Measurements from ENCODE around the gene FHL5.
"Not testable (repeated sequence)": the region's sequence is repeated elsewhere in the genome, so short reads cannot be mapped to it uniquely, and the experiment has no call there.

The FHL5 gene, protein sequence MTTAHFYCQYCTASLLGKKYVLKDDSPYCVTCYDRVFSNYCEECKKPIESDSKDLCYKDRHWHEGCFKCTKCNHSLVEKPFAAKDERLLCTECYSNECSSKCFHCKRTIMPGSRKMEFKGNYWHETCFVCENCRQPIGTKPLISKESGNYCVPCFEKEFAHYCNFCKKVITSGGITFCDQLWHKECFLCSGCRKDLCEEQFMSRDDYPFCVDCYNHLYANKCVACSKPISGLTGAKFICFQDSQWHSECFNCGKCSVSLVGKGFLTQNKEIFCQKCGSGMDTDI

DNA sequence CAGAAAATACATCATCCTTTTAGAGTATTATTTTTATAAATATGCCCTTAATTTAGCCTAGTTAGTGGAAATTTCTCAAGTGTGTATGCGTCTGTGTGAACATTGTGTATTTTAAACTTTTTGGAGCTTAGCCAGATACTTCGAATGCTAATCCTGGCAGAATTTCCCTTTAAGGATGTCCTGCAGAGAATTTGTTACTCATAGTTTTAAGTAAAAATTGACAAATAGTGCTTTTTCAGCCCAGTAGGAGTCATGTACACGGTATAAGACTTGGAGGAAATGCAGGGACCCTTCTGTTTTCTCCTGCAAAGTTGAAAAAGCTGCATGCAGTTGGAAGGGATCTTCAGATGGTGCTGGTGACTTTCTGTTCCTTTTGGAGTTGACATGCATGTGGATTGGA, at the start of gene FHL5:
TSS of gene FHL5 (plus strand) at position 243 of the 400 bp plus-strand sequence. CDS start 40,486 bp downstream, outside the sequence.
- no peak for DNase-seq

DNA sequence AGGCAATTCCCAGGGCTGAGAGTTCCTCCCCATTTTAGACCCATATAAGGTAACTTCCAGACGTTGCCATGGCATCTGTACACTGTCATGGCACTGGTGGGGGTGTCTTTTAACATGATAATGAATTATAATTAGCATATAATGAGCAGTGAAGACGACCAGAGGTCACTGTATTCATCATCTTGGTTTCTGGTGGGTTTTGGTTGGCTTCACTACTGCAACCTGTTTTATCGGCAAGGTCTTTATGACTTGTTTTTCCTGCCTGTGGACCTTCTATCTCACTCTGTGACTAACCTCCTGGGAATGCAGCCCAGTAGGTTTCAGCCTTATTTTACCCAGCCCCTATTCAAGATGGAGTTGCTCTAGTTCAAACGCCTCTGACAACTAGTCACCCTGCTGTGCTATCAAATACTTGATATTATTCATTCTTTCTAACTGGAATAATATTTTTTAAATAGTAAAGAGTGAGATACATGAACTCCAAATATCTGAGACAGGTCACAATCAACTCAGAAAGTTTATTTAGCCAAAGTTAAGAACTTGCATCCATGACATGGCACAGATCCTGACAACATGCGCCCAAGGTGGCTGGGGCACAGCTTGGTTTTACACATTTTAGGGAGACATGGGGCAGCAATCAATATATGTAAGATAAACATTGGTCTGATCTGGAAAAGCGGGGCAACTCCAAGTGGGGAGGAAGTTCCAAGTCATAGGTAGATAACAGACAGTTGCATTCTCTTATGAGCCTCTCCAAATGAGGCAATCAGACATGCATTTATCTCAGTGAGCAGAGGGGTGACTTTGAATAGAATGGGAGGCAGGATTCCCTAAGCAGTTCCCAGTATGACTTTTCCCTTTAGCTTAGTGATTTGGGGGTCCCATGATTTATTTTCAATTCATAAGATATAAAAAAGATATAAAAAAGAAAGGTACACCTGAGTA, 42.5 kb upstream of the FHL5 start:
- DNase-seq = no peak

DNA sequence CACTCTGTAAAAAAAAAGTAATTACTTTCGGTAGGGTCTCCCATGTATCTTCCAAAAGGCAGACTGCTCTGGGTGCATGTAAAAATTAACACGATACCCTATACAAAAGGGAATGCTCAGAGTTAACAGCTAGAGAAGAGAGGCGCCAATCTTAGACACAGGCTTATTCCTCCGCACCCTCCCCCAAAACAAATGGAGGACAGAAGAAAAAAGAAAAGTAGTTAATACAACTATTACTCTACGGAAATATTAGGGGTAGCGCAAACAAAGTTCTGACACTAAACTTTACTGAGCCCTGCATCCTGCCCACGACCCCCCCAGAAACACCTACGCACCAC, 41.7 kb upstream of the FHL5 start:
- DNase-seq = no peak

DNA sequence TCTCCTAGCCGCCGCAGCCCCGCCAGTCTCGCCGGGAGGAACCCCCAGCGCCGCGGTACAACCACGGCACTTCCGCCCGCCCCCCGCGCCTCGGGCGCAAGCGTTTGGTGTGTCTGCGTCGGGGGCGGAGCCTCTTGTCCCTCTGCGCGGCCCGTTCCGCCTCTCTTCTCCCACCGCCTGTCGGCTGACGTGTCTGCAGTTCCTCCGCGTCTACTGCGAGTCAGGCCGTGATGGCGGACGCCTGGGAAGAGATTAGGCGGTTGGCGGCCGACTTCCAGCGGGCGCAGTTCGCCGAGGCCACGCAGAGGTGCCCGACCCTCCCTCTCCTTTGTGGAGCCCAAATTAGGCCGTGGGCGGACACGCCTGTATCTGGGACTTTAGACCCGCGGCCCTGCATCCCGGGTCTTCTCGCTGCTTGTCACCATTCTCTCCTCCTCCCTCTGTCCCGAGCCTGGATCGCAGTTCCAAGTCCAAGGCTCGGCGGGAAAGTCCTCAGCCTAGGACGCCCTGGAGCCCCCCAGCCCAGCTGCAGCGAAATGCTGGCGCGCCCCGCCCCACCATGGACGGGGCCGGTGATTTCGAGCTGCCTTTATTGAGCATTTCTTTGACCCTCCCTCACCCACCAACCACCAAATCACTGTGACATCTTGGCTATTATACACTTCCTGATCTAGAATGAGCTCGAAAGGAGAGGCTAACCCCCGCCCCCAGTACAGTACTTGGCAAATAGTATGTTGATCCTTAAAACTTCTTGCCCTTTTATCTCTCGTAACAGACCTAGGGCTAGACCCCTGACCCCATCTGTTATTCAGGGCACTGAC, 41.1 kb upstream of the FHL5 start, which contains the start of gene UFL1:
TSS of gene UFL1 (plus strand) at position 163 of the 821 bp plus-strand sequence. CDS start at position 231, 68 bp downstream.
- peak; percentile 93 for DNase-seq

DNA sequence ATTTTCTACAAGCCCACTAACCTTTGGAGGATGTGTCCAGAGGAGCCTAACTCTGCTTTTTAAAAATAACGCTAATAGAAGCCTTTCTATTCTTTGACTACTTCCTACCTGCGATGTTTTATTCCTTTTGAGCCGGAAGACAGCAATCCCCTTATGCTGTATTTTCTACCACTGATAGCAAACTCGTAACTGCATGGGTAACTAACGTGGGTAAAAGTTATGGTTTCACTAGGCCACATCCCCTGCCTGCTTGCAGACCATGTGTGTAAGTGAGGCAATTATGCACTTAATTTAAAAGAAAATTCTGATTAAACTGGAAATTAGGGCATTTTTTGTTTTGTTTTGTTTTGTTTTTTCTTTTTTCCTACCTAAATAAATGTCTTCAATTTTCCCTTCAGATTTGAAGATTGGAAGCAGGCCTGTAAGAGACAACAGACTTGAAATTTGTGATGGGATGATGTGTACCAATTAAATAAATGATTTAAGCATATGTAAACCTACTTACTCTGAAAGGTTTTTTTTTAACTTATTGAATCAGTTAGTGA, 40.4 kb upstream of the FHL5 start:
- no peak for DNase-seq

DNA sequence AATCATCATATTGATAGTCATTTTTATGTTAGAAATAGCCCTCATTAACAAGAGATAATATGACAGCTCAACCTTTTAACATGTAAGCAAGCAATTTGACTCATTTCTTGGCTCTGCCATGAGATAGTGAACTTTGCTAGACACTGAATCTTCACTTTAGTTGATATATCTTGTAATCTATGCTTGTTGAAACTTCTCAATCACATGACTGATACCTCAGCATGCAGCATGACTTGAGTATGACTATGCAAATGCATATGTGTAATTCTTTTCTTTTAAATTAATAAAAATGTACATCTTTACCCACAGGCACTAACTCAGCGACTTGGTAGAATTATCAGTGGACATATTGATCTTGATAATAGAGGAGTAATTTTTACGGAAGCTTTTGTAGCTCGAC, 34.7 kb upstream of the FHL5 start:
- DNase-seq = no peak

DNA sequence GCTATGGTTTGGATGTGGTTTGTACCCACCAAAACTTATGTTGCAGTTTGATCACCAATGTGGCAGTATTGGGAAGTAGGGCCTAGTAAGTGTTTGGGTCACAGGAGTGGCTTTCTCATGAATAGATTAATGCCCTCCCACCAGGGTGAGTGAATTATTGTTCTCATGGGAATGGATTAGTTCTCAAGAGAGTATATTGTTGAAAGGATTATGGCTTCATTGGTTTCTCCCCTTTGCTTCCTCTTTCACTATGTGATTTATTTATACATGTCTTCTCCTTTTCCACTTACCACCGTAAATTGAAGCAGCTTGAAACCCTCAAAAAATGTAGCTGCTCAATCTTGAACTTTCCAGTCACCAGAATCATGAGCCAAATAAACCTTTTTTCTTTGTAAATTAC, 30.5 kb upstream of the FHL5 start:
- no peak for DNase-seq

DNA sequence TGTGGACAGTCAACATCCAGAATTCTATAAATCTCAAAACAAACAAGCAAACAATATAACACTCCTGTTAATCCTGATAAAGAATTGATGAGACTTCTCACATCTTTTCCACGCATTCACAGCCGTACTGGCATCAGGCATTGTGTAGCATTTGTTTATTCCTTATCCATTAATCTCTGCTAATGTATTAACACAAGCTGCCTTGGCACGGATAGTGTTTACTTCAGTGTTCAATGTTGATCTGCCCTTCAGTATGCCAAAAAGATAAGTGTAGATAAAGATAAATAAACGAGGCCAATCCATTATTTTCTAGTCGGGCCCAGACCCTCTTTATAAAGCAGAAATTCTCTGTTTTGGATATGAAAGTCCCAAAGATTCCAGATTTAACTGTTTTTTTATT, 25.2 kb upstream of the FHL5 start:
- no peak for DNase-seq

DNA sequence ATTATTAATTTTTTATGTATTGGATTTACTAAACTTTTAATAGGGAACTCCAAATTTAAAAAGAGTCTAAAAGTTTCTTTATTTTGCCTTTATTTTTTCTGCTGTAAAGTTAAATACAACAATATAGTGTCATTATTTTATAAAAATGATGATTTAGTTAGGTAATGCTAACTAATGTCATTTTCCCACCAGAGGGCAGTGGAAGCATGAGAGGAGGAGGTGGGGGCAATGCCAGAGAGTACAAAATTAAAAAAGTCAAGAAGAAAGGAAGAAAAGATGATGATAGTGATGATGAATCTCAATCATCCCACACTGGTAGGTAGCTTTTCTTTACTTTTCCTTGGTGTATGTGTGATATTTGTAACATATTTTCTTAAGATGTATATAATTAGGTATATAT, 20.2 kb upstream of the FHL5 start:
- DNase-seq = peak; percentile 19

DNA sequence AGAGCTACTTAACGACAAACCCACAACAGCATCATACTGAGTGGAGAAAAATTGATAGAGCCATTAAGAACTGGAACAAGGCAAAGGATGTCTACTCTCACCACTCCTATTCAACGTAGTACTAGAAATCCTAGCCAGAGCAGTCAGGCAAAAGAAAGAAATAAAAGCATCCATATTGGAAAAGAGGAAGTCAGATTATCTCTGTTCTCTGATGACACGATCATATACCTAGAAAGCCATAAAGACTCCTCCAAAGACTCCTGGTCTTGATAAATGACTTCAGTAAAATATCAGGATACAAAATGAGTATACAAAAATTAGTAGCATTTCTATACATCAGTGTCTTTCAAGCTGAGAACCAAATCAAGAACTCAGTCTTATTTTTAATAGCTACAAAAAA, 17.0 kb upstream of the FHL5 start:
- no peak for DNase-seq

DNA sequence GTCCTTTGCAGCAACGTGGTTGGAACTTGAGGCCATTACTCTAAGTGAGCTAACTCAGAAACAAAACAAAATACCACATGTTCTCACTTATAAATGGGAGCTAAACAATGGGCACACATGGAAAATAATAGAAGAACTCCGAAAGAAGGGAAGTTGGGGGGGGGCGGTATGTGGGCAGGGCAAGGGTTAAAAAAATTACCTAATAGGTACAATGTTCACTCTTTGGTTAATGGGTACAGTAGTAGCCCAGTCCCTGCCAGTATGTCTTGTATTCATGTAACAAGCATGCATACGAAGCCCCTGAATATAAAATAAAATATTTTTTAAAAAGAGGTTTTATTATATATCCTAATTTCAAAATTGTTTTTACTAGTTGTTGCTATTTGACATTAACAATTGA, 15.3 kb upstream of the FHL5 start:
- no peak for DNase-seq

DNA sequence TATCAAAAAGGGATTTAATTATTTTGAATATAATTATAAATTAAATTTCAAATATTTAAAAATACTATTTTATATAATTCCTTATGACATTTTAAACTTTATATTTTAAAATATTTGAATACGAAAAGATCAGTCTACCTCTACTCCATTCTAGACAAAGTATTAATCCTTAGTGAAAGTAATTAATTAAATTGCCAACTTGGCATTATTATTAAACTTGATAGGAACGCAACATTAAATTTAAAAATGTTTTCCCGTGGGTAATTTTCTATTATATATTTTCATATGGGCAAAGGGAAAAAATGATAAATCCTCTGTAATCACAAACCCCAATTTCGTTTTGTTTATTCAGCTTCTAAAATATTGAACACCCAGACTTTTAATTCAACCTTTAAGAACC, 8.4 kb upstream of the FHL5 start:
- no peak for DNase-seq

DNA sequence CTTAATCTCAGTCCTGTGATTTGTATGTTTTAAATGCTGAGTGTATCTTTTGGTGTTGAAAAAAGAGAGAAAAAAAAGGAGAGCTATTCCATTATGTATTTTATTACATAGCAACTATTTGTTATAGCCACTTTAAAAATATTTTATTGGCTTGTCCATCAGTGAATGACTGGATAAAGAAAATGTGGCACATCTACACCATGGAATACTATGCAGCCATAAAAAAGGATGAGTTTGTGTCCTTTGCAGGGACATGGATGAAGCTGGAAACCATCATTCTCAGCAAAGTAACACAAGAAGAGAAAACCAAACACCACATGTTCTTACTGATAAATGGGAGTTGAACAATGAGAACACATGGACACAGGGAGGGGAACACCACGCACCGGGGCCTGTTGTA, 3.2 kb upstream of the FHL5 start:
- DNase-seq = not testable (repeated sequence)

DNA sequence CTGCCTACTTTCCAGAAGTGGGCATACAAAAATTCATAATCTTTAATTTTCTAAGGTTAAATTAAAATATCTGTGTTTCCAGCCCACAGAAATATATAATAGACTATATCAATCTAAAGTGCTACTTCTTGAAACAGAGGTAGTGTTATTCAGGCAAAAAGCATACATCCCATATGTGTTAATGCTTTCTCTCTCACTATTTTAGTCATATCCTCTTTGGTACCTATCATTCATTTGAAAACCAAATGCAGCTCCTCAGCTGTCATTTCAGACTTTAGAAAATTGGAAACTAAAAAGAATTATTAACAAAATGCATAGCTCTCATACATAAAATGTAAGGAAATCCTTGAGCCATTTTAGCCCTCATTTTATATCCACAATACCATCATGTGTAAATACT, 925 bp downstream of the FHL5 start:
- no peak for DNase-seq

DNA sequence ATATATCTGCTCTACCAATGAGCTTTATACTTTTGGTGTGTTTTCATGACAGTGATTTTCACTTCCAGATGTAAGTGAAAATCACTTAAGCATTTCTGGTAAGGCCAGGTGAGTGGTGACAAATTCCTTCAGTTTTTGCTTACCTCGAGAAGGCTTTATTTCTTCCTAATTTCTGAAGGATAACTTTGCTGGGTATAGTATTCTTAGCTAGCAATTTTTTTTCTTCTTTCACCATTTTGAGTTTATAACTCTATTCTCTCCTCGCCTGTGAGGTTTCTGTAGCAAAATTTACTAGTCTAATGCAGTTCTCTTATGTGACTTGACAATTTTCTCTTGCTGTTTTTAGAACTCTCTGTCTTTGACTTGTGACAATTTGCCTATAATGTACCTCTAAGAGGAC, 7.1 kb downstream of the FHL5 start:
- no peak for DNase-seq

DNA sequence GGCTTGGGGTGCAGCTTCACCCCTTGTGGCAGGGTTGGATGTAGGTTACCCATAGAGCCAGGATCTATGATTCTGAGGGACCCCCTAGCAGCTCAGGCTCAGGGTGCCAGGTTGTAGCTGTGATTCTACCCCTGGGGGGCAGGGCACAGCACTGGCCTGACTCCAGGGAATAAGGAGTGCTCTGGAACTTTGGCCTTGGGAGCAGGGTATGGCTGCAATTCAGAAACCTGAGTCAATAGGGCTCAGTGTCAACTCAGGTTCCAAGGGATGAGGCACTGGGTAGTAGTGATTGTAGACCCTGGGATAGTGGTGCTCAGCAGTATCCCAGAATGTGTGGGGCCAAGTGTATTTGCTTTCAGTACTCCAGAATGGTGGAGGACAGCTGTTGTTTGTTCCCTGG, 8.6 kb downstream of the FHL5 start:
- no peak for DNase-seq

DNA sequence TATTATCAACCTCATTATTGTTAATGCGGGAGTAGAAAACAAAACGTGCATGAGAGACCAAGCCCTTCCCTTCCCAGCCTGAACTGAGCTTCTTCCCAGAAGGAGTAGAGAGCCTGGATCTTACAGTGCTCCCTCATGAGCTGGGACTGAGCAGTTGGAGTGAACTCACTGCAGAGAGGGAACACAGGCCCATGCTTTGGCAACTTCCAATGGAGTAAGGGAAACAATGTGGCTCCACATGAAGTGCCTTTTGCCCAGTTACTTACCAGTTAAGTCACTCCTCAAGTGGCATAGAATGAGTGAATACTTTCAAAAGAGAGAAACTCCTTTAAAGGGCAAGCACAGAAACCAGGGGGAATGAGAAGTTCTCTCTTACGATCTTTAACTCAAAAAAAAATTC, 12.4 kb downstream of the FHL5 start:
- DNase-seq = no peak

DNA sequence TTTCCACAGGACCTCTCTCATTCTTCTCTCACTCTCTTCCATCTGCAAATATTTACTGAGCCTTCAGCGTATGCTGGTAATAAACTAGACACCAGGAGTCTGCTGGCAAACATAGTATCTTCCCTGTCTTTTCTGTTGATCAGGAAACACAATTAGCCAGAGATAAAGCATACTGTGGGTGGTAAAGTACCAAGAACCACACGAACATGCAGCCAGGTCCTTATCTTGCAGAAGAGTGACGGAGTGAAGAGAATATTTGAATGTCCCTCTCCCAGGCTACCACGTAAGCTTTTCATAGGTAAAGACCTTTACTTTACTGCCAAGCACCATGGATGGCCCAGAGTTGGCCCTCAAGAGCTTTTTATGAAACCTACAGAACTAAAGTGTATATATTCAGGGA, 13.3 kb downstream of the FHL5 start:
- DNase-seq = no peak

DNA sequence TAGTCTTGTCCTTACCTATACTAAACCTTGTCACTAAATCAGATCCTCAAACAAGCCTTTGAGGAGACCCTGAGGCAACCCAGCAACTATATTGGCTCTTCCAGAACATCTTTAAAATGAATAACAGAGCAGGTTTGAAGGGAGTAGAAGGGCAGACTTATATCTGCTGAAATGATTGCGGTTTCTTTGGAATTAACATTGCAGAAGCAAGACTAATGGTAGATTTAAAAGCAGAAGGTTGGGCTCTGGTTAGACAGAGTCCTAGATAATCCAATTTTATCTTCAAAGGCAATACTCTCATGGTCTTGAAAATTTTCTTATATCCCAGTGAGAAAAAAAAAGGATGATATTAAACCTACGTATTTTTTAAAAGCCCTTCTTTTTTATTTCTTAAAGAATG, 19.1 kb downstream of the FHL5 start:
- no peak for DNase-seq

DNA sequence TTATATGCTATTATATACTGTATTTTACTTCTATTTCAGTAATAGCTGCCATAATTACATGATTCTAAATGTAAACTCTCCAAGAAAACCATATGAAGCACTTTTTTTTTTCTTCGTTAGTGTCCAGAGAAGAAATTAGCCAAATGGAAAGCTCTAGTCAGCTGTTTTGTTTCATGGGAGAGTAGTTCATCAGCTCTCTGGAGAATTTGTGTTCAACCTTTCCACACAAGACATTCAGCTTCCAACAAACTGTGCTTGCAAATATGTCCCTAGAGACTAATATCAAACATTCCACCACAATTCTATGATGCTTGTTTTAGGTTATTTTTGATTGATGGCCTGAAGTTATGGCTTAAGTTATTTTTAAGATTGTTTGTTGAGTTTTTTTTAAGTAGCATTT, 19.5 kb downstream of the FHL5 start:
- DNase-seq = no peak

DNA sequence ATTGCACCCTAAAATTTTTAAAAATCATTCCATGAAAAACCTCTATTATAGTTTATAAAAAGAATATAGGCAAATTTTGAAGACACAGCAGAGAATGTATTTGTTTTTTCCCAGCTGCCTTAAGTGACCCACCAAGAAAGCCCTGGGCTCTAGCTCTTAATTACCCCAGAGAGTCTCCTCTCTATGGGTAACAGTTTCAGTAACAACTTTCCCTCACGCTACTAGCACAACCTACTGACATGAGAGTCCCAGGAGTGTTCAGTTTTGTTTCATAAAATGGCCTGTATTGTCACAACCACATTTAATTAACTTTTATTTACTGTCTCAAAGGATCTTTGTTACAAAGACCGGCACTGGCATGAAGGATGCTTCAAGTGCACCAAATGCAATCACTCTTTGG, 41.5 kb downstream of the FHL5 start:
- DNase-seq = no peak

DNA sequence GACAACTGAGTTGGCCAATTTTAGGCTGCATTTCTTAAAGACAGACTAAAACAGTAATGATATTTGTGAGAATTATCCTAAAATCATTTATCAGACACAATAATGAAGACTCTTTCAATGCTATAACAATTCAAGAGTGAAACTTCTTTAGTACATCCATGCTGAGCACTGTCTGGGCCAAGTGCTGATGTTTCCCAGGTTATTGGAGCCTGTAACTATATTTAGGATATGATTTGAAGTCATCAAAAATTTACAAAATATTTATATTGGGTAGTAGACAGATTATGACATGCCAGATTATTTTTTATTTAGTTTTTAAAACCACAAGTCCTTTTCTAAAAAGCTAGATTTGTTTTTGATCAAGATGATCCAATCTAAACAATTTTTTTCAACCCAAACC, 45.1 kb downstream of the FHL5 start:
- DNase-seq = no peak

DNA sequence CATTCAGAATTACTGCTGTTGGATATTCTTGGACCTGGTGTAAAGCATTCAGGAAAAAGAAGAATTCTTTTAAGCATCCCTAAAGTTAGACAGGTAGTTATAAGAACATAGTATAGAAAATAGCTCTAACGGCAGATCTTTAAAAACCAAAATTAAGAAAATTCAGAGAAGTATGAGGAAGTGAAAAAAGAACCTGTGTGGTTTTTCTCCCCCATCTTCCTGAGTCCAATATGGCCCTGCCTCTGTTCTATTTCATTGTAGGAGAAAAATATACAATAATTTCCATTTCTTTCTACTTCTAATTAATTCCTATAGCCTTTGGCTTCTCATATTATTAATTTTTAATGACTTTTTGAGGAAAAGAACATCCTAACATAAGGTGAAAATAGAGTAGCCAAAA, 47.1 kb downstream of the FHL5 start:
- DNase-seq = no peak

Measured in CD4-positive, alpha-beta T cell treated with Interleukin-12 subunit alpha and Interleukin-12 subunit beta, for 1 hour (primary cell).